ENCODE data around the gene CDH12. TPM values are rescaled to one million over a fixed set of nuclear protein-coding genes. Genes with fewer than 3 reads are reported as not detected.

The CDH12 gene
- total RNA-seq, 1 donor from 2014 or later = 0.26 TPM

- H3K9me3 Mint-ChIP-seq (ENCODE audit: unreplicated experiment) = no peaks in the 10 kb centered on the region
- H3K36me3 Mint-ChIP-seq (ENCODE audit: low read depth, unreplicated experiment) = no peaks in the 10 kb centered on the region
- TF ChIP-seq CTCF (IDR thresholded peaks at IDR 0.05; ENCODE audit: unreplicated experiment) = no peak
- no peak overlapping the region for H3K27ac Mint-ChIP-seq (ENCODE audit: unreplicated experiment)
- no peak for DNase-seq (ENCODE audit: low spot score)
- no peak overlapping the region for H3K4me3 Mint-ChIP-seq (ENCODE audit: unreplicated experiment)
- no peaks in the 10 kb centered on the region for H3K4me1 Mint-ChIP-seq (ENCODE audit: unreplicated experiment)
- no peaks in the 10 kb centered on the region for H3K27me3 Mint-ChIP-seq (ENCODE audit: unreplicated experiment)
These were observed 382.7 kb downstream of the CDH12 start for GRCh38 chr5:22470408-22470807.

- Mint-ChIP-seq H3K36me3 (ENCODE audit: low read depth, unreplicated experiment) (no peaks in the 10 kb centered on the region), H3K4me3 (ENCODE audit: unreplicated experiment) (no peak overlapping the region), H3K4me1 (ENCODE audit: unreplicated experiment) (no peaks in the 10 kb centered on the region), H3K27ac (ENCODE audit: unreplicated experiment) (no peak overlapping the region), H3K9me3 (ENCODE audit: unreplicated experiment) (no peaks in the 10 kb centered on the region), H3K27me3 (ENCODE audit: unreplicated experiment) (no peaks in the 10 kb centered on the region)
- no peak for TF ChIP-seq CTCF (IDR thresholded peaks at IDR 0.05; ENCODE audit: unreplicated experiment)
- no peak for DNase-seq (ENCODE audit: low spot score)
These were observed 387.5 kb downstream of the CDH12 start for GRCh38 chr5:22465616-22466015.

GRCh38 chr5:22465177-22465576 is 388.0 kb downstream of the CDH12 start:
- Mint-ChIP-seq H3K9me3 (ENCODE audit: unreplicated experiment) (no peaks in the 10 kb centered on the region), H3K27me3 (ENCODE audit: unreplicated experiment) (no peaks in the 10 kb centered on the region), H3K4me1 (ENCODE audit: unreplicated experiment) (no peaks in the 10 kb centered on the region), H3K36me3 (ENCODE audit: low read depth, unreplicated experiment) (no peaks in the 10 kb centered on the region), H3K4me3 (ENCODE audit: unreplicated experiment) (no peak overlapping the region), H3K27ac (ENCODE audit: unreplicated experiment) (no peak overlapping the region)
- no peak for TF ChIP-seq CTCF (IDR thresholded peaks at IDR 0.05; ENCODE audit: unreplicated experiment)
- DNase-seq (ENCODE audit: low spot score) = no peak

GRCh38 chr5:22460189-22460588 is 393.0 kb downstream of the CDH12 start:
- H3K27me3 Mint-ChIP-seq (ENCODE audit: unreplicated experiment) = no peaks in the 10 kb centered on the region
- H3K27ac Mint-ChIP-seq (ENCODE audit: unreplicated experiment) = no peak overlapping the region

GRCh38 chr5:22432905-22433304 is 420.2 kb downstream of the CDH12 start:
- Mint-ChIP-seq H3K27ac (ENCODE audit: unreplicated experiment) (no peak overlapping the region), H3K27me3 (ENCODE audit: unreplicated experiment) (no peaks in the 10 kb centered on the region), H3K4me3 (ENCODE audit: unreplicated experiment) (no peak overlapping the region), H3K4me1 (ENCODE audit: unreplicated experiment) (no peaks in the 10 kb centered on the region), H3K36me3 (ENCODE audit: low read depth, unreplicated experiment) (no peaks in the 10 kb centered on the region), H3K9me3 (ENCODE audit: unreplicated experiment) (no peaks in the 10 kb centered on the region)
- DNase-seq (ENCODE audit: low spot score) = no peak
- no peak for TF ChIP-seq CTCF (IDR thresholded peaks at IDR 0.05; ENCODE audit: unreplicated experiment)

More at GRCh38 chr5:22460189-22460588, 393.0 kb downstream of the CDH12 start:
- H3K9me3 Mint-ChIP-seq (ENCODE audit: unreplicated experiment) = no peaks in the 10 kb centered on the region
- no peak overlapping the region for H3K4me3 Mint-ChIP-seq (ENCODE audit: unreplicated experiment)
- no peaks in the 10 kb centered on the region for H3K36me3 Mint-ChIP-seq (ENCODE audit: low read depth, unreplicated experiment)
- no peak for TF ChIP-seq CTCF (IDR thresholded peaks at IDR 0.05; ENCODE audit: unreplicated experiment)
- H3K4me1 Mint-ChIP-seq (ENCODE audit: unreplicated experiment) = peaks cover 5% of the 10 kb centered on the region
- DNase-seq (ENCODE audit: low spot score) = no peak

Measured in endothelial cell (in vitro differentiated cells).